Measurements from ENCODE around the gene C9orf72.

Gene C9orf72

DNA sequence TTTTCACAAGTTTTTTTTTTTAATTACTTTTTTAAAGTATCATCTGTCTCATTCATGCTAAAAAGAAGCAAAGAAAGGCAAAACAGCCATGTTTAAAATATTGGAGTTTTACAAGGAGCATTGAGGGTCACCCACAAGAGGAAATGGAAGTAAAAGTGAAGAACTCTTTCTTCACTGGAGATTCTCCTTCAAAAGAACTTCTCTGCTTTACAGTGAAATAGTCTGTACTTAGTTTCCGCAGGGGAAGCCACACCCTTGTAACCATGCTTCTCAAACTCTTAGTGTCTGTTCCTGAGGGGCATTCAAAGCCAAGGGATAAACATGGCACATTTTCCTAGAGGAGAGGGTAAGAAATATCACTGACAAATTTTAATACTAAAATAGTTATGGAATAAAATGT, 8.6 kb downstream of the C9orf72 start:
- H3K36me3 ChIP-seq (ENCODE audit: low read depth) = peaks cover 45% of the 10 kb centered on the region

DNA sequence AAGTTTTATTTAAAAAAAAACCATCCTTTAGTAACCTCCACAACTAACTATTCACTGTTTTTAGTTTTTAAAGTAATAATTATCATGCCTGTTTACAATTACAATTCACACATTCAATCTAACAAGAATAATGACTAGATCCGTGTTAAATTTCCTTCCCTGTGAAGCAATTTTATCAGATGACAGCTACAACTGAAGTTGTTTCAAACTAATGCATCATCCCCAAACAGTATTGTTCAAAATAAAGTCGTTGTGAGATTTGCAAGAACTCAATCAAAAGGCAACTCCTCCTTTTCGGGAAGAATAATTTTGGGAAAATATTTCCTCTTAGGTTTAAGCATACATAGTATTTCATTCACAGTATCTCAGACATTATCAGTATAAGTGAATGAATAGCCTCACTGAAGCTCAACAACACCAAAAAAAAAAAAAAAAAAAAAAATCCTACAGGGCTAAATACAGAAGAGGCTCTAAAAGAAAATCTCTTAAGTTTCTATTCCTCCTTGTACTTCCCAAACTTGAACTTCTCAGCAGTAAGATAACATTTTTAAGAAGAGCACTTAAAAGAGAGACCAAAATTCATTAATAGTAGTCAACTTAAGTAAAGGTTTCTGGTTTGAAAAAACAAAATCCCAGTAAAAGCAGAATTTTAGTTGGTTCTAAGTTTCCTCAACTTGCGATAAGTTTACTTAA, 9.4 kb downstream of the C9orf72 start:
- H3K4me3 ChIP-seq (ENCODE audit: severe bottlenecking) = no peak overlapping the region
- H3K27ac ChIP-seq (ENCODE audit: poor library complexity, severe bottlenecking) = no peak overlapping the region
- no peaks in the 10 kb centered on the region for H3K9me3 ChIP-seq (ENCODE audit: severe bottlenecking)
- H3K36me3 ChIP-seq (ENCODE audit: low read depth) = peaks cover 47% of the 10 kb centered on the region
- no peak for DNase-seq (ENCODE audit: low spot score)
- no peaks in the 10 kb centered on the region for H3K4me1 ChIP-seq (ENCODE audit: insufficient read depth, poor library complexity, severe bottlenecking)
- TF ChIP-seq, protein P1, sequence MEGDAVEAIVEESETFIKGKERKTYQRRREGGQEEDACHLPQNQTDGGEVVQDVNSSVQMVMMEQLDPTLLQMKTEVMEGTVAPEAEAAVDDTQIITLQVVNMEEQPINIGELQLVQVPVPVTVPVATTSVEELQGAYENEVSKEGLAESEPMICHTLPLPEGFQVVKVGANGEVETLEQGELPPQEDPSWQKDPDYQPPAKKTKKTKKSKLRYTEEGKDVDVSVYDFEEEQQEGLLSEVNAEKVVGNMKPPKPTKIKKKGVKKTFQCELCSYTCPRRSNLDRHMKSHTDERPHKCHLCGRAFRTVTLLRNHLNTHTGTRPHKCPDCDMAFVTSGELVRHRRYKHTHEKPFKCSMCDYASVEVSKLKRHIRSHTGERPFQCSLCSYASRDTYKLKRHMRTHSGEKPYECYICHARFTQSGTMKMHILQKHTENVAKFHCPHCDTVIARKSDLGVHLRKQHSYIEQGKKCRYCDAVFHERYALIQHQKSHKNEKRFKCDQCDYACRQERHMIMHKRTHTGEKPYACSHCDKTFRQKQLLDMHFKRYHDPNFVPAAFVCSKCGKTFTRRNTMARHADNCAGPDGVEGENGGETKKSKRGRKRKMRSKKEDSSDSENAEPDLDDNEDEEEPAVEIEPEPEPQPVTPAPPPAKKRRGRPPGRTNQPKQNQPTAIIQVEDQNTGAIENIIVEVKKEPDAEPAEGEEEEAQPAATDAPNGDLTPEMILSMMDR (IDR thresholded peaks at IDR 0.05; ENCODE audit: poor library complexity, severe bottlenecking) = no peak
- ATAC-seq (ENCODE audit: low read depth) = no peak
- H3K27me3 ChIP-seq (ENCODE audit: insufficient read depth, poor library complexity, severe bottlenecking) = no peaks in the 10 kb centered on the region

More for the DNA sequence above, 8.6 kb downstream of the C9orf72 start:
- Histone ChIP-seq H3K9me3 (ENCODE audit: severe bottlenecking) (no peaks in the 10 kb centered on the region), H3K4me1 (ENCODE audit: insufficient read depth, poor library complexity, severe bottlenecking) (peaks cover 7% of the 10 kb centered on the region), H3K4me3 (ENCODE audit: severe bottlenecking) (no peak overlapping the region), H3K27me3 (ENCODE audit: insufficient read depth, poor library complexity, severe bottlenecking) (no peaks in the 10 kb centered on the region), H3K27ac (ENCODE audit: poor library complexity, severe bottlenecking) (no peak overlapping the region)
- DNase-seq (ENCODE audit: low spot score) (no peak), ATAC-seq (ENCODE audit: low read depth) (no peak)
- TF ChIP-seq, protein P1 (IDR thresholded peaks at IDR 0.05; ENCODE audit: poor library complexity, severe bottlenecking) = no peak

DNA sequence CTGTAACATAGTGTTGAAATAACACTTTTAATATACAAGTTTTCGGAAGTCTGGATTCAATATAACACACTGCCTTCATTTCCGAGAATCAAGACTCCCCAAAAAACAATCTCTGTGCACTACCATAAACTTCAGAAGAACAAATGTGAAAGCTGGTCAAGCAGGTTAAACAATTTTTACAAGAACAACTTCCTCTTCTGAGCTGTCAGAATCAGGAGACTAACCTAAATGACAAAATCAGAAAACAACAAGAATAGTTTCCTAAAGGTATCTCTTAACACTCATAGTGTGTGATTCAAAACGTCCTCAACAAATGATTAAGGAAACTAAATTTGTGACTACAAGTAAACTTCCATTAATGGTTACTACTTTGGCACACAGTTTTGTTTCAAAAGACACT, 11.6 kb downstream of the C9orf72 start:
- H3K9me3 ChIP-seq (ENCODE audit: severe bottlenecking) = no peaks in the 10 kb centered on the region
- DNase-seq (ENCODE audit: low spot score) (no peak), ATAC-seq (ENCODE audit: low read depth) (no peak)
- H3K4me3 ChIP-seq (ENCODE audit: severe bottlenecking) = no peak overlapping the region
- H3K27me3 ChIP-seq (ENCODE audit: insufficient read depth, poor library complexity, severe bottlenecking) = no peaks in the 10 kb centered on the region
- peaks cover 65% of the 10 kb centered on the region for H3K36me3 ChIP-seq (ENCODE audit: low read depth)
- H3K27ac ChIP-seq (ENCODE audit: poor library complexity, severe bottlenecking) = no peak overlapping the region
- H3K4me1 ChIP-seq (ENCODE audit: insufficient read depth, poor library complexity, severe bottlenecking) = no peaks in the 10 kb centered on the region
- TF ChIP-seq, protein P1 (IDR thresholded peaks at IDR 0.05; ENCODE audit: poor library complexity, severe bottlenecking) = no peak

DNA sequence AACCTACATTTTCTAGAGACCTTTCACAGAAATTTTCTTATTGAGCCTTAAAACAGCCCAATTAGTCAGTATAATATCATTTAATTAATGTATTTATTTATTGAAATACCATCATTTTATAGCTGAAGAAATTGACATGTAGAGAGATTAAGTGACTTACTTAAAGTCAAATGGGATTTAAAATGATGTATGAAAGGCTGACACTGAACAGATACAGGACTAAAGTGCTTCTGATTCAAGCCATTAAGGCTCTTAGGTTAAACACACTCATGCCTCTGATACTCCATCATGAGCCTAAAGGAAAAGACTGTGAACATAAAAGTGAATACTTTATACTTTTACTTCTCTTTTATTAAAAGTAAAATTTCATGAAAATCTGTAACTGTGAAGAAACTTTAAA, 12.8 kb downstream of the C9orf72 start:
- H3K27me3 ChIP-seq (ENCODE audit: insufficient read depth, poor library complexity, severe bottlenecking) = no peaks in the 10 kb centered on the region
- TF ChIP-seq, protein P1 (IDR thresholded peaks at IDR 0.05; ENCODE audit: poor library complexity, severe bottlenecking) = no peak
- DNase-seq (ENCODE audit: low spot score) = no peak
- no peaks in the 10 kb centered on the region for H3K9me3 ChIP-seq (ENCODE audit: severe bottlenecking)
- peaks cover 65% of the 10 kb centered on the region for H3K36me3 ChIP-seq (ENCODE audit: low read depth)
- H3K4me3 ChIP-seq (ENCODE audit: severe bottlenecking) = no peak overlapping the region
- no peaks in the 10 kb centered on the region for H3K4me1 ChIP-seq (ENCODE audit: insufficient read depth, poor library complexity, severe bottlenecking)
- H3K27ac ChIP-seq (ENCODE audit: poor library complexity, severe bottlenecking) = no peak overlapping the region
- no peak for ATAC-seq (ENCODE audit: low read depth)

DNA sequence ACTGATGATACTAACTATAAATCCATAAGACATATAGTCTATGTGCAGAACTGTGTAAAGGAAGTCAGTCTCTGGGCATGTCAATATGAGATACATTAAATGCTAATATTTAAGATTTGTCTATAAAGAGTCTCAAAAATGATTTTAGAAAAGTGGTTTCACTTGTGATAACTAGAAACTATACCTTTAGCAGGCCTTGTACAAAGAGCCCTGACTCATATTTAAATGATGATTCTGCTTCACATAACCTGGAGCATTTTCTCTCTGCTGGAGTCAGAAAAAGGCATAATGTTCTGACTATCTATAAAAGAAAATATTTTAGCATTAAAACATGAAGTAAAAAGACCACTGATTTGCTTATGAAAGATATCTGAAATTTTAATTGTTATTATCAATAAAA, 15.0 kb downstream of the C9orf72 start:
- Histone ChIP-seq H3K27me3 (ENCODE audit: insufficient read depth, poor library complexity, severe bottlenecking) (no peaks in the 10 kb centered on the region), H3K4me3 (ENCODE audit: severe bottlenecking) (no peak overlapping the region), H3K27ac (ENCODE audit: poor library complexity, severe bottlenecking) (no peak overlapping the region), H3K9me3 (ENCODE audit: severe bottlenecking) (no peaks in the 10 kb centered on the region), H3K4me1 (ENCODE audit: insufficient read depth, poor library complexity, severe bottlenecking) (no peaks in the 10 kb centered on the region), H3K36me3 (ENCODE audit: low read depth) (peaks cover 79% of the 10 kb centered on the region)
- ATAC-seq (ENCODE audit: low read depth) (no peak), DNase-seq (ENCODE audit: low spot score) (no peak)
- TF ChIP-seq, protein P1 (IDR thresholded peaks at IDR 0.05; ENCODE audit: poor library complexity, severe bottlenecking) = no peak

All from RWPE2 (cell line).